Prostate gland (tissue), 2 donors: ENCODE data around the gene ZNF18. TPM values are rescaled to one million over a fixed set of nuclear protein-coding genes. Genes with fewer than 3 reads are reported as not detected.
A peak's percentile ranks its signal among the peaks of the same experiment; 100 is the strongest.

Experiments
- DNase-seq: peaks from one replicate; pipeline ENCODE4 v3.0.0-alpha.2; 2019; ENCODE audit warnings: low spot score
- H3K27ac ChIP-seq, 2 donors: fragments of 200-600 bp; sonication (generic); 2 replicates each; pipeline ENCODE4 v1.5.1; 2017 to 2019
- H3K27me3 ChIP-seq: fragments of 200-600 bp; sonication (generic); replicated peaks from 2 replicates; pipeline ENCODE4 v1.5.1; 2019; ENCODE audit not compliant: insufficient read depth
- H3K36me3 ChIP-seq, 2 donors: fragments of 200-600 bp; sonication (generic); 1 replicate in 1 of 2; 2 replicates in 1 of 2; pipeline versions ENCODE4 v1.5.1 to v1.8.1; 2017 to 2019
- H3K4me1 ChIP-seq: fragments of 200-600 bp; sonication (generic); replicated peaks from 2 replicates; pipeline ENCODE4 v1.5.1; 2019
- H3K4me3 ChIP-seq, 2 donors: fragments of 200-600 bp; sonication (generic); 2 replicates each; pipeline ENCODE4 v1.5.1; 2017 to 2019
- H3K9me3 ChIP-seq: fragments of 200-600 bp; sonication (generic); 2 replicates; pipeline ENCODE4 v1.5.1; 2017
- CTCF ChIP-seq, 4 experiments: fragments of 200-600 bp in 2 of 4; fragments of 450-650 bp in 2 of 4; sonication (generic) in 2 of 4; IDR thresholded peaks; 1 replicate in 3 of 4; 2 replicates in 1 of 4; pipeline ENCODE4 v1.5.1; 2016 to 2019; ENCODE audit warnings: antibody characterized with exemption in 4 of 4, mild to moderate bottlenecking in 2 of 4, moderate library complexity in 2 of 4
- POLR2A ChIP-seq: fragments of 450-650 bp; IDR thresholded peaks from one replicate; pipeline ENCODE4 v1.6.1; 2016; ENCODE audit warnings: antibody characterized with exemption, mild to moderate bottlenecking
- POLR2AphosphoS5 ChIP-seq: sonication (generic); formaldehyde crosslinking; IDR thresholded peaks from one replicate; pipeline ENCODE4 v1.6.1; 2017; ENCODE audit warnings: antibody characterized with exemption
- WGBS: methylation state at CpG from one replicate; pipeline ENCODE4 v1.1.5; 2018; 5-methylcytosine and 5-hydroxymethylcytosine counted together
- intact Hi-C: fragments of 100-400 bp; cut with DNase I; formaldehyde crosslinking; loops from one replicate; pipeline ENCODE4 v1.14.2; 2022
- small RNA-seq, 2 donors: library from RNA; depleted of rRNA; stranded (forward); fragments of <200 nt; gene quantifications; one replicate each; pipeline ENCODE3, GENCODE V24; 2016
- total RNA-seq, 2 donors: library from RNA; depleted of rRNA; stranded (reverse); fragments of >200 nt; gene quantifications; one replicate each; pipeline ENCODE4 v1.1.0, GENCODE V29; 2016

Gene ZNF18
- total RNA-seq, 2 donors from 2014 or later: 11.8 to 13.3 TPM

GRCh38 chr17:11928436-11928835, 68.8 kb downstream of the ZNF18 start:
- DNase-seq: no peak
- WGBS: 44% methylated on average over 4 of the region's 4 CpGs
- Histone ChIP-seq H3K27ac (no peak overlapping the region), H3K9me3 (no peaks in the 10 kb centered on the region), H3K36me3 (no peaks in the 10 kb centered on the region), H3K4me3 (no peak overlapping the region), H3K27me3 (no peaks in the 10 kb centered on the region), H3K4me1 (peaks cover 3% of the 10 kb centered on the region)
- intact Hi-C loops: no loop called here
- peak; percentile 14 for TF ChIP-seq POLR2AphosphoS5
- no peak for TF ChIP-seq POLR2A
- TF ChIP-seq CTCF (IDR thresholded peaks at IDR 0.05): no peak

Small RNA genes within 50 kb of the gene (small RNA-seq; reads per million reads assigned to genes)
- gene RNU11-2P: 0 reads per million in 2 donors

Other genes starting within 250 kb of the ZNF18 start
- 10 to 100 TPM; 26.2 to 42.1 TPM for gene MAP2K4, start 23.4 kb upstream of the ZNF18 start, total RNA-seq